Activated CD4-positive, alpha-beta T cell treated with anti-CD3 and anti-CD28 coated beads for 4 hours (primary cell): ENCODE data around the gene RPS21.
"Not testable (repeated sequence)": the region's sequence is repeated elsewhere in the genome, so short reads cannot be mapped to it uniquely, and the experiment has no call there.

ENCODE experiments used
- DNase-seq, 2 donors: peaks; one replicate each; pipeline ENCODE4 v3.0.0-alpha.2; 2020

Gene RPS21

DNA sequence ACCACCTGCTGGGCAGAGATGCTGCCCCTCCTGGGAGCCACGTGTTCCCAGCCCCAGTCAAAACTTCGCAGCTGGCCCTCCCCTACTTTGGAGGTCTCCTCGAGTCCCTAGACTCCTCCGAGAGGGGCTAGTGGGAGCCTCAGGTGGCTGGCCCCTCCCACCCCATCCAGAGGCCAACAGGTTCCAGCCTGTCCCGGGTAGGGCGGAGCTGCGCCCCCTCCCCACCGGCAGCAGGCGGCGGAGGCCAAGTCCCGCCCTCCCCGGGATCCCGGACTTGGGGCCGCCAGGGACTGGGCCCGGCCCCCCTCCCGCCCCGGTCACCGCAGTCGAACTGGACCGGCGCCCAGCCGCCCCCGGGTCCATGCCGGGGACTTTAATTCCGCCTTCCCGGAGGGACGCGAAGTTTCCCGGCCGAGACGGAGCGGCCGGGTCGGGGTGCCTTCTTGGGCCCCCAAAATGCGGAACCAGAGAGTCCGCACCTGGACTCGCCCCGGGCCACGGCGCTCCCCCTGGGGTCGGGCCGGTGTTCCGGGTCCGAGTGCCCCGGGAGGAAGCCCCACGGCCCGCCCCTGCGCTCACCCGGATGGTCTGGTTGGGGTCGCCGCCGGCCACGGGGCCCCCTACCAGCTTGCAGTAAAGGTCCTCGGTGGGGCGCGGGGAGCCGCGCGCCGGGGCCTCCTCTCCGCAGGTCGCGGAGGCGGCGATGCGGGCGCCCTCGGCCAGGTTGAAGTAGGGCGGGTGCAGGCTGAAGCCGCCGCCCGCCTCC is 20.4 kb upstream of the RPS21 start:
- no peak for DNase-seq

DNA sequence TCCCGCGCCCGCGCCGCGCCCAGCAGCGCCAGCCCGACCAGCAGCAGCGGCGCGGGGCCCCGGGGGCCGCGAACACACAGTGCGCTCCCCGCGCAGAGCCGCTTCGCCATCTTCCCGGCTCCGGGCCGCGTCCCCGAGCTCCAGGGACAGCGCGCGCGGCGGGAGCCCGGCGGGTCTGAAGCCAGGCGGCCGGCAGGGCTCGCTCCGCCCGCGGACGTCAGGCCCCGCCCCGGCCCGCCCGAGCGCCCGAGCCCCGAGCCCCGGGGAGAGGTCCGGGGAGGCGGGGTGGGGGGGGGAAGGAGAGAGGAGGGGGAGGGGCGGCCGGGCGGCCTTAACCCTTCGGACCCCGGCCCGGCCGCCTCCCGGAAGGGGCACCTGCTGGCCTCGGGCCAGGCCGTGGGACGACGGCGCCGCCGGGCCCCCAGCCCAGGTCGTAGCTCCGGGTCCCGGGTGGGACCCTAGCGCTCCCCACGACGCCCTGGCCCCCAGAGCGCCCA is 19.7 kb upstream of the RPS21 start, which contains the start of gene LAMA5:
Gene LAMA5 (minus strand): TSS at position 177 of the 497 bp plus-strand sequence. CDS start 67 bp downstream, at position 110.
- DNase-seq: no peak

DNA sequence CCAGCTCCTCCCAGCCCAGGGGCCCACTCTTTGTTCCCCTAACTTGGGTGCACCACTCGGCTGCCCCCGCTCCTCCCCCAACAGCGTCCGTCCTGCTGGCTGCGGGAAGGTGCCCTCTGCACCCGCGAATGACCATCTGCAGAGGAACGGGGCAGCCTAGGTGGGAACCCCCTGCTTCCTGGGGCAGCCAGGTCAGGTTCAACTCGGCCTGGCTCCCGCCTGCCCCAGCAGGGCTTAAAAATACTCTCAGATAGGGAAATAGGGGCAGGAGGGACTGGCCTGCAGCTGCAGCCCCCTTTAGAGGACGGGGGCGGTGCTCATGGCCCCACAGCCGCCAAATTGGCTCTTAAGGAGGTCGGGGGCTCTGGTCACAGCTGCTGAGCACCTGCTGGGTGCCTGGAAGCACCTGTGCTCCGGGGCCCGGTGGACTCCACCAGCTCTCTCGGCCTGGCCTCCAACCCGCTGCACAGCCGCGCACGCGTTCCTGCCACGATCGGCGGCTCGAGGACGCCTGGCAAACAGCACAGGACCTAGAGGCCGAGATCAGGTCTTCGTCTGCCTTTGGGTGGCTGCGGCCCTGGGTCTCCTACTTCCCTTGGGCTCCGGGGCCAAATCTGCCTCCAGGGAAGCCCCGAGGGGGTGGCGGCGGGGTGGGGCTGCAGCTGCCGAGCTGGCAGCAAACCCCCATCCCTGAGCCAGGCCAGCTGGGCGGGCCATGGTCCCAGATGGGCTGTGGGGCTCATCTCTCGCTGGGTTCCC is 19.1 kb upstream of the RPS21 start:
- DNase-seq: no peak

DNA sequence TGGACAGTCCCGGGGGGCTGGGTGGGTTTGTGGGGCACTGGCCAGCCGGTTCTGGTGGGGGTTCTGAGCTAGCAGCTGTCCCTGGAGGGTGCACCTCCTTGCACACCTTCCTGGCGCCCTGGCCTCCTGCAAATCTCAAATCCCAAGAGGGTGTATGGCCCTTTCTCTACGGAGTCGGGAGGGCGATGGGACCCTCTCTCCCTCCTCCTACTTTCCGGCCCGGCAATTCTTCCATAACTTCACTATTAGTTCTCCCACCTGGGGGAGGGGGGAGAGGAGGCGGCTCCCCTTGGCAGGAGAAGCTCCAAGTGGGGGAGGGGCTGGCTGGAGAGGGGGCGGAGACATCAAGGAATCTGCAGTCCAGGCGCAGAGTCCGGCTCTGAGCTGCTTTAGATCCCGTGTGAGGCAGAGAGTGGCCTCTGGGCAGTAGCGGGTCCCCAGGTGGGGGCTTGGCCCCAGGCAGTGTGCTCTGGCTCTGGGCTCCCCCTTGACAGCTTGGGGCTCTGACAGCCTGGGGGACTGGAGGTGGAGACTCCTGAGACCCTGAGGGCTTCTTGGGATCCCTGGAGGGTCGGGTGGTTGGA is 18.4 kb upstream of the RPS21 start:
- DNase-seq: no peak

DNA sequence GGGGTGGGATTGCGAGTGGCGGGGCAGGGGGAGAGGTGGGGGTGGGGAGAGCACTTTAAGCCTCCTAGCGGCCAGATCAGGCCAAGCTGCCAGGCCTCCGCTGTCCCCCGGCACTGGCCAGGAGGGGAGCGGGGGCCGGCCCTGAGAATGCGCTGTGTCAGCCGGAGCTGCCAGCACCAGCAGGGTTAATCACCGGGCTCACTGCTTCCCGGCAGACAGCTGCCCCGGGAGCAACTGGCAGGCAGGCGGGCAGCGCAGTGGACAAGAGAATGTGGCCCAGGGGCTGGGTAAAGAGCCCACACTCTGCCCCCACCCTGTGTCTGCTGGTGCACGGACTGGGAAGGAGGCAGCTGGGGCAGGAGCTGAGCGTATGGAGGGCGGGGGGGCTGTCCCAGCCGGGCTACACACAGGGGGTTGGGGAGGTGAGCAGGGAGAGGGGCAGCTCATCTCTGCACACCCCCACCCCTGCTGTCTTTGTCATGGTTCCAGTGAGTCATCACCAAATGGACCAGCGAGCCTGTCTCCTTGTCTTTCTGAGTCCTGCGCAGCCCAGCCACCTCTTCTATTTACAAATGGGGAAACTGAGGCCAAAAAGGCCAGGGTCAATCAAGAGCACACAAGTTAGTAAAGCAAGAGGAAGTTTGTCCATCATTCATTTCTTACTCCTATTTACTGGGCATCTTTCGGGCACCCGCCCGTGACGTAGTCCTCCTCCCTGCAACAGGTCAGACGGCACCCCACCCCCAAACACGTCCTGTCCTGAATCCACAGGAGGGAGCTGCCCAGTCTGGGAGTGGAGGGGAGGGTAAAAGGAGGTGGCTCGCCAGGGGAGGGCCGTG is 17.7 kb upstream of the RPS21 start:
- no peak for DNase-seq

DNA sequence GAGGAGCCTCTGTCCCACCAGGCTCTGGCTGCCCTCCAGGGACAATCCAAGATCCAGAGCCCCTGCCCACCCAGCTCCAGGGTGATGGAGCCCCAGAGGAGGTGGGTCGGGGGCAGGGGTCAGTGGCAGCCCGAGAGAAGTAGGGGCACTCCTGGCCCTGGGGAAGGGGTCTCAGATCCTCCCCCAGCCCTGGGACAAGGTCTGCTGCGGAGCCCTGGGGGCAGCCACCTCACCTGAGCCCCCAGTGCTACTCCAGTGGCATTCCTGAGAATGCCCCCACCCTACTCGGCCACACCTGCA is 17.1 kb upstream of the RPS21 start:
- no peak for DNase-seq

DNA sequence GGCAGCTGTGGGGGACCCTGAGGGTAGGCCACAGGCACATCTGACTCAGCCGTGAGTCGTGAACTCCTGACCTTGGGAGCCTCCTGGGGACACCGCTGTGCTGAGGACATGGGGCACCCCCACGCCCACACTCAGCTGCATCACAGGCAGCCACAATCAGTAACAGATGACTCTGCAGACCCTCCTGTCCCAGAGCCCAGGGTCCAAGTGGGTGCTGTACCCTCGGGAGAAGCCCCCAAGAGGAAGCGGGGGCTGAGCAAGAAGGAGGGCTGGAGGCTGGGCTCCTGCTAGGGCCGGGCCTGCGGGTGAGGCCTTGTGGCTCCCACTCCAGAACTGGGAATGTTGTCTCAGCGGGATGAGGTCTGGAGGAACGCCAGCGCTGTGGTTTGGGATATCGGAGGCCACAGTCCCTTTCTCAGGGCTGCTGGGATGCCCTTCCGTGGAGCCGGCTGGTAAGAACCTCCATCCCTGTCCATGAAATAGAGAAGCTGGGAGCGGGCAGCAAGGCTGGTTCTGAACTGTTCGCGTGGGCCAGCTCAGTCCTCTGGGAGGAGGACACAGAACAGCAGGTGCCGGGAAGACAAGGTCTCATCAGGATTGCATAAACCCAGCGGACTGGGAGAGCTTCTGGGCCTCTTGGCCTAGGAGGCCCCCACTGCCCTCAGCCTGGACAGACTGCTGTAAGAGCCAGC is 16.6 kb upstream of the RPS21 start:
- peak in 1 of 2 donors; percentile 29 for DNase-seq

DNA sequence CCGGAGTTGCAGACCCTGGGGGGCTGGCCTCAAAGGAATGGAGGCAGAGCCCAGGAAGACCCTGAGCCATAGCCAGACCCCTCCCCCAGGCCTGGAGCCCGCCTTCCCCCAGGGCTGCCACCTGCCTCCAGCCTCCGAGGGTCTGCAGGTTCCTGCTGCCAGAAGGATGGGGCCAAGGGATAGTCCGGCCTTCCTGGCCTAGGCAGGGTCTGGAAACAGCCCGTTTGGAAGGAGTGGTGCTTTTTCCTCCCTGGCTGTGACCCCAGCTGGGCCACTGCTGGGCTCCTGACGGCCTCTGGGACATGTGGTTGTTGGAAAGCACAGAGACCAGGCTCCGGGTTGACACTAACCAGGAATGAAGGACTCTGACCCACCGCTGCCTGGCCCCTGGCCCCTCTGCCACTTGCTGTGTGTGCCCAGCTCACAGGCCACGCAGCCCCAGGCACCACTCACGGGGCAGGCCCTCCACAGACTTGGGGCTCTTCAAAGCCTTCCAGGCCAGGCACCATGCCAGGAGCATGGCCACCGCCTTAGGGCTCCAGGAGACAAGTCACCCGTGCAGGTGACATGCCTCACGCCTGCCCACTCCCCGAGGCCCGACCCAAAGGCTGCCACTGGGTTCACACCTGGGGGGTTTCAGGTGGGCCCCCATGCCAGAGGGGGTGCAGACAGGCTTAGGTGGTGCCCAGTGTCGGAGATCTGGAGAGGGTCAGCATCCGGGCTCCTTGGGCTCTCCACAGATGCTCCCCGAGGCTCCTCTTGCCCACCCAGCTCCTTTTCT is 15.9 kb upstream of the RPS21 start:
- no peak for DNase-seq

DNA sequence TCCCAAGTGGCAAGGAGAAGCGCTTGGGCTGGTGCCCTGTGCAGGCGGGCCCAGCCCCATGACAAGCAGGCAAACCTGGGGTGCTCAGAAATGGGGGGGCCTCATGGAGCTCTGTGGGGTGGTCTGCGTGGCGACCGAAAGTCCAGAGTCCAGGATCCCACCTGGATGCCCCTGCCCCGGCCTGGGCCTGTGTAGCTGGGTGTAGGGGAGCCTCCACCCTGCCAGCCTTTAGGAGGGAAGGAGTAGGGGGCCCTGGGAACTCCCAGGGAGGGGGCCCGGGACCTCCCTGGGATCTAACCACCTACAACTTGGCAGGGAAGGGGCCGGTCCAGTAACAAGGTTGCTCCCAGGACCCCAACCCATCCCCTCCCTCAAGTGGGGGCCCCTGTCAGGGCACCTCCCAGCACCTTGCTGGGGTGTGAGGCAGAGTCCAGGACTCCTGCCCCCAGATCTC is 15.3 kb upstream of the RPS21 start:
- DNase-seq: no peak

DNA sequence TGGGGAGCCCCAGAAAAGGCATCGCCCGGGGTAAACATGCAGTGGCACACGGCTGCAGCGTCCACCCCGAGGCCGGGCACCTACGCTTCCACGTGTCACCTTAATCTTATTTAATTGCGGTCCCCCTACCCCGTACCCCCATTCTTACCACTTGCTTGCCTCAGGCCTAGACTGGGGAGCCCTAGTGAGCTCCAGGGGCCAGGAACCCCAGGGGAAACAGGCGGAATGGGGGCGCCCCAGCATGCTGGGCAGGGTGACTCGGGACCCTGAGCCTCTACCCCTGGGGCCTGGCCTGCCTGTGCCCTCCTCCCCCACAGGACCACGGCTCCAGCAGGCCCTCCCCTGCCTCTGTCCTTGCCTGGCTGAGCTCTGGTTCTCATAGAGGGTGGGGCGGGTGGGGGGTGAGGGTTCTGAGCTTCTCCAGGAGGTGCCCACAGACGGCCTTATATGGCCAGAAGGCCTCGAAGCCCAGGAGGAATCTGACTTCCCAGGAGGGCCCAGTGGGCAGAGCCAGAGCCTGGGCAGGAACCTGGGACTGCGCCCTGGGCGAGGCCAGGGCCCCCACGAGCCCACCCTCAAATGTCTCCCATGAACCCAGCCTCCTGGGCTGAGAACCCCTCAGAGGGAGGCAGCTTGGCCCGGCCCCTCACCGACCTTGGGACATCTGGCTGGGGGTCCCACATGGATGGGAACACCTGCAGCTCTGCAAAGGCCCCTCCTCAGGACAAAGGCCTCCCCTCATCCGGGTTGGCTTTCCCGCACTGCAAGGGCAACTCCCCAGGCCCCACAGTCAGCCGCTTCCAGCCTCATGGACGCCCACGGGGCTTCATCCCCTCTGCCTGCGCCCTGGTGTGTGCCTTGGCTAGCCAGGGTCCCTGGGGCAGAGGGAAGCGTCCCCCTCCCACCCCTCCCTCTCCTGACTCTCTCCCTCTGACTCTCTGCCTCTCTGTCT is 14.6 kb upstream of the RPS21 start:
- DNase-seq: no peak

DNA sequence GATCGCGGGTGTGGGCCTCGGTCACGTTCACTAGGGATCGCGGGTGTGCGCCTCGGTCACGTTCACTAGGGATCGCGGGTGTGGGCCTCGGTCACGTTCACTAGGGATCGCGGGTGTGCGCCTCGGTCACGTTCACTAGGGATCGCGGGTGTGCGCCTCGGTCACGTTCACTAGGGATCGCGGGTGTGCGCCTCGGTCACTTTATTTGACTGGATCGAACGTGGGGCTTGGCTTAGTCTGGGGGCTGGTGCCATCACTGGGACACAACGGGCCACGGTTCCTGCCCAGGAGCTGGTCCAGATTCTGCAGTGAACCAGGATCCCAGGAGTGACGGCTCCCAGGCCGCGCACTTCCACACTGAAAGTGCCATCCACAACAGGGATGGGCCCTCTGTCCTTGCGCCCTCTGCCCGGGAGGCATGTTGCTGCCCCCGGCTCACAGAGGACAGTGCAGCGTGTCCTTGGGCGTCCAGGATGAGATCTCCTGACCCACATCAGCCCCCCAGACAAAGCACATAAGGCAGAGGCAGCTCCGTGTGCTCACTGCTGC is 13.2 kb upstream of the RPS21 start:
- not testable (repeated sequence) for DNase-seq

DNA sequence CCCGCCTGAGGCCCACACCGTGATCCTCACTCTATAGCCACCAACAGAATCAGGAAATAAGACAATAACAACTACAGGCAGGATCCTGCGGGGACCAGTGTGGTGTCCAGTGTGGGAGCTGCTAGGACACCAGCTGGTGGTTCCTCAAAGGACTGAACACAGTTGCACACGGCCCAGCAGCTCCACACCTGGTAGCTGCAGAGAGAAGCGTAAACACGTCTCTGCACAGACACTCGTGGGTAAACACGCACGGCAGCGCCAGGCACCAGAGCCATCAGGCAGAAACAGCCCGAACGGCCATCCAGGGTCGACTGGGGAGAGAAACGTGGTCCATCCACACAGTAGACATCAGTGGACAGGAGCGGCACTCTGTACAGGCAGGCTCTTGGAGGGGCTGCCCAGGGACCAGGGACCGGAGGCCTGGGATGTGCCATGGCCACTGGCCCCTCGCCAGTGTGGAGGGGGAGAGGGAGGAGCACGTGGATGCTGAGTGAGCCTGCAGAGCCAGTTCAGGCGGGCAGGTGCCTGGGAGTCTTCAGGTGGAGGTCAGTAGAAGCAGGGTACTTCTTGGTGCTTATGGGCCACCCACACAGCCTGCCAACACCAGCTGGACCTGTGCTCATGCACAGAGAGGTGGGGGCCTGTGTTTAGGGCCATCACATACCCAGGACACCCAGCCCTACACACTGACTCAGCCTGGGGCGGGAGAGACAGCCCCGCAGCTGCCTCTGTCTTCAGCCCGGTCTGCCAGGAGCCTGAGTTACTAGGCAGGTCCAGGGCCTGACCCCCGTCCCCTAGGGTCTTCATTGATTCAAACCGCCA is 12.4 kb upstream of the RPS21 start:
- DNase-seq: no peak

DNA sequence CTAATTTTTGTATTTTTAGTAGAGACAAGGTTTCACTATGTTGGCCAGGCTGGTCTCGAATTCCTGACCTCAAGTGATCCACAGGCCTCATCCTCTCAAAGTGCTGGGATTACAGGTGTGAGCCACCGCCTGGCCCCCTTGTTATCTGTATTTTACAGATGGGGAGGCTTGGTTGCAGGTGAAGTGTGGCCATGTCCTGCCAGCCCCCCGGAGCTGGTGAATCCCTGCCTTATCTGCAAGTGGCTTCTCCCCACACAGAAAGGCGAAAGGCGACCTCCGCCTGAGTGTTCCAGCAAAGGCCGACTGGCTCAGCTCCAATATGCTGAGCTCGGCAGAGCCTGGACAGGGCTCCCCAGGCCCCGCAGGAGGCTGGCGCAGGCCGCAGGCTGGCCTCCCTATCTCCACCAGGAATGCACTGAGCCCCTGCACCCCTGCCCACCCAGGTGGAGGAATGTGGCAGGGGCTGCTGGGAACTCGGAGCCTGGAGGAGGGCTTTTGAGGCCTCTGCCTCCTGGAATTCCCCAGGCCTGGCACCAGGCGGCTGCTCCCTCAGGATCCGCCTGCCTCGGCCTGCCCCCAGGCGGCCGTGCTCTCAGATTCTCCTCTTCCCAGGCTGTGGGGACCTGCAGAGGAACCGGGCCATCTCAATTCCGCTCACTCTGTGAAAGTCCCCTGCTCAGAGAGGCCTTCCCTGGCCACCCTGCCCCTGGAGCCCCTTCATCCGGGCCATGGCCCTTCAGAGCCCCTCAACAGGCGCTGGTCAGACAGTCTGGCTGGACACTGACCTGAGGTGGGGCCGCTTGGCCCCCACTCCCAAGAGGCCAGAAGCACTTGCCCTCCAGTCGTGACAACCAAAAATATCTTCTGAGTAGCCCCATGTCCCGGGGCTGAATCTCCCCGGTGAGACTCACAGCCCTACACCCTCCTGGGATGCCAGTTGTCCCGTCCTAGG is 10.5 kb upstream of the RPS21 start:
- no peak for DNase-seq

DNA sequence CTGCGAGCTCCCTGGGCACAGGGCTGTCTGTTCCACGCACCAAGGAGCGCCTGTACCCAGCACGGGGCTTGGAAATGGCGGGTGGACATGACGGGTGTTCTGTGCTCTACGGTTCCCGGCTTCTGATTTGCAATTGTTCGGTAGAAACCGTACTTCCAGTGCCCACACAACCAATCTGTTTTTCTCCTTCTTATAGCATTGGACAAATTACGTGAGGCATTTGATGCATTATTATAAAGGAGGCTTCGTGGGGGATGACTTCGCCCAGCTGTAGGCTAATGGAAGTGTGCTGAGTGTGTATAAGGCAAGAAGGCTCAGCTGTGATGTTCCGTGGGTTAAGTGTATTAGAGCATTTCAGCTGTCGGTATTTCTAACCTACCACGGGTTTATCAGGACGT is 9.8 kb upstream of the RPS21 start:
- DNase-seq: no peak

DNA sequence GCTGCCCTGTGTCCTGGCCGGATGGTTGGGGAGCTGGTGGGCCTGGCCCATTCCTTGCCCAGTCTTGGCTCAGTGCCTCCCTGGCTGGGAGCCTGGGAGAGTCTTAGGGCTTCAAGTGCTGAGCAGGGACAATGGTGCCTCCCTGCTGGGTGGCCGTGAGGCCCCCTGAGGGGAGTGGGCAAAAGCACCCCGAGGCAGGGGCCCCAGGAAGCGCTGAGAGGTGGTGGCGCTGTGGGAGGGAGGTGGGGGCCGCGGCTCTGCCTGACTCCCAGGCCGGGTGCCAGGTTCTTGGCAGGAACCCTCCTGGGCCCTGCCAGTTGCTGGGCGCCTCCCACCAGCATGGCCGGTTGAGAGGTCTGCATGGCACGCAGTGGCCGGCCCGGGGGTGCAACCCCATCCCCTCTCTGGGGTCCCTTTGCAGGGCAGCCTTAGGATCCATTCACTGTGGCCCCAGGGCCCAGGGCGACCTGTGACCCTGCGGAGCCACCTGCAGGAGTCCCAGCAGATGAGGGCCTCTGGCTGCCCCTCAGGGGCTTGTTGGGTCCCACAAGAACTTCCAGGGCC is 9.2 kb upstream of the RPS21 start:
- no peak for DNase-seq

DNA sequence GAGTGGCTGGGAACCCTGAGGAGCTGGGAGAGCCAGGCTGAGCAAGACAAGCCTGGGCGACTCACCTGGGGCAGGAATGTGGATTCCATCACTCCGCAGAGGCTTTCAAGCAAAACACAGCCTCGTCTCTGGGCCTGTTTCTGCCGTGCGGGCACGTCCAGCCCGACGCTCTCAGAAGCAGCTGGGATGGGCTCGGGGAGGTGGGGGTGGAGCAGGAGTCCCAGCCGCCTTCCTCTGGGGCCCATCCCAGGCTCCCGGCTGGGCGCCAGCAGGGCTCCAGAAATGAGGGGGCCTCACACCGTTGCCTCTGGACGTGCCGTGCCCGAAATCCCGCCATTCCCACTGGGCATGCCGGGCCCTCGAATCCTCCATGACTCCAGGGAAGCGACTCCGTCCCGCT is 8.7 kb upstream of the RPS21 start:
- DNase-seq: no peak

DNA sequence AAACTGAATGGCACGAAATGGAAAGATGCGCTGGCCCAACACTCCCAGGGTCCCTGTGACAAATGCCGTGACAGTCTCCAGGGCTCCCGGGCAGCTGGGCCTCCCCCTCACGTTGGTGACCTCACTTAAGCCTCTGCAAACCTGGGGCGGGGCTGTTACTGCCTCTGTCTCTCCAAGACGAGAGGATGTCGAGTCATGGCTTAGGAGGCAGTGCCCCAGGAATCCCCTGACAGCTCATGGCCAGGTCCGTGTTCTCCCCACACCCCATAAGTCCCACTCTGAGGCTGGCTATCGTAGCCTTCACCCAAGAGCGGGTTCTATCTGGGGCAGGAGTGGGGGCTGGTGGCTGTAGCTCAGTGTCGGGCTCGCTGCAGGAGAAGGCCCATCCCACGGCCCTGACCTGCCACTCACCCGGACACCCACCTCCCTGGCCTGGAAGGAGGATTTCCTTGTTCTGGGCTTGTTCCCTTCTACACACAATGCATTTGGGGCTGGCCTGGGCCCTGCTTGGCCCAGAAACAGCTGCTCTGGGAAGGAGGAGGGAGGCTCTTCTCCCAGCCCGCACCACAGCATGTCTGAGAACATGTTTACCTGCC is 5.6 kb upstream of the RPS21 start:
- DNase-seq: no peak
